Measurements from ENCODE around the gene IDH2. TPM values are rescaled to one million over a fixed set of nuclear protein-coding genes. Genes with fewer than 3 reads are reported as not detected.

IDH2 gene
- total and polyA plus RNA-seq, 2 of the 13 experiments (the other 11 are each of a cell fraction or from before 2014, with no cell fraction given): 121 to 145 TPM

DNA sequence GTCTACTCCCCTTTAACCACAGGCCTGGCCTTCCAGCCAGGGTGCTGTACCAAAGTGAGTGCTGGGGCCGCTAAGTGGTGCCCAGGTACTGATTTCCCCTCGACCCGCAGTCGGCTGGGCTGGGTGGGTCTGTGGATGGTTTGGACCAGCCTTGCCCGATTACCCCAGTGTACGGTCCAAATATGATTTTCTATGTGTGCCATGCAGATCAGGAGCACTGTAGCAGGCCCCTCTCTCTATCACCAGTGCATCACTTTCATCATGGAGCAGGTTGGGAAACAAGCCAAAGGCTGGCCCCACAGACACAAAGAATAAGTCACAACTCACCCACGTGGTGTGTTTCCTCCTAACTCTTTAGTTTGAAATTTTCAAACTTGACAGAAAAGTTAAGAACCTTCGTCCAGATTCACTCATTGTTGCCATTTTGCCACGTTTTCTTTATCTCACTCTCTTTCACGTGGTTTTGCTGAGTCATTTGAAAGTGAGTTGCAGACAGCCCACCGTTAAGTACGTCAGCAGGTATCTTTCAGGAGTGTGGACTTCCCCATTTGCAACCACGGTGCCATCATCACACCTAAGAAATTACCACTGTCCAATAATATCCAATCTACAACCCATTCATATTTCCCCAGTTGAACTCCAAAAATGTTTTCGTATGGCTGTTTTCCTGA is 64.2 kb downstream of the IDH2 start (continued):
- TF ChIP-seq, protein P1, sequence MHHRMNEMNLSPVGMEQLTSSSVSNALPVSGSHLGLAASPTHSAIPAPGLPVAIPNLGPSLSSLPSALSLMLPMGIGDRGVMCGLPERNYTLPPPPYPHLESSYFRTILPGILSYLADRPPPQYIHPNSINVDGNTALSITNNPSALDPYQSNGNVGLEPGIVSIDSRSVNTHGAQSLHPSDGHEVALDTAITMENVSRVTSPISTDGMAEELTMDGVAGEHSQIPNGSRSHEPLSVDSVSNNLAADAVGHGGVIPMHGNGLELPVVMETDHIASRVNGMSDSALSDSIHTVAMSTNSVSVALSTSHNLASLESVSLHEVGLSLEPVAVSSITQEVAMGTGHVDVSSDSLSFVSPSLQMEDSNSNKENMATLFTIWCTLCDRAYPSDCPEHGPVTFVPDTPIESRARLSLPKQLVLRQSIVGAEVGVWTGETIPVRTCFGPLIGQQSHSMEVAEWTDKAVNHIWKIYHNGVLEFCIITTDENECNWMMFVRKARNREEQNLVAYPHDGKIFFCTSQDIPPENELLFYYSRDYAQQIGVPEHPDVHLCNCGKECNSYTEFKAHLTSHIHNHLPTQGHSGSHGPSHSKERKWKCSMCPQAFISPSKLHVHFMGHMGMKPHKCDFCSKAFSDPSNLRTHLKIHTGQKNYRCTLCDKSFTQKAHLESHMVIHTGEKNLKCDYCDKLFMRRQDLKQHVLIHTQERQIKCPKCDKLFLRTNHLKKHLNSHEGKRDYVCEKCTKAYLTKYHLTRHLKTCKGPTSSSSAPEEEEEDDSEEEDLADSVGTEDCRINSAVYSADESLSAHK (CRISPR knock-in tag; IDR thresholded peaks at IDR 0.05; ENCODE audit: borderline replicate concordance): no peak
- TF ChIP-seq ZC3H4 (CRISPR knock-in tag; IDR thresholded peaks at IDR 0.05; ENCODE audit: borderline replicate concordance) (no peak), ZNF619 (CRISPR knock-in tag; IDR thresholded peaks at IDR 0.05) (no peak), TARDBP (CRISPR knock-in tag; IDR thresholded peaks at IDR 0.05) (no peak), MXI1 (IDR thresholded peaks at IDR 0.05; ENCODE audit: borderline replicate concordance, low read depth, low read length) (no peak), ZNF30 (CRISPR knock-in tag; IDR thresholded peaks at IDR 0.05) (no peak), NR2F2 (IDR thresholded peaks at IDR 0.05; ENCODE audit: borderline replicate concordance, low read depth) (no peak), LCORL (IDR thresholded peaks at IDR 0.05) (no peak), LCORL (CRISPR knock-in tag; IDR thresholded peaks at IDR 0.05) (0 out of 2 replicates have a peak, but pooled peaks have one; percentile 7), KLF9 (CRISPR knock-in tag; IDR thresholded peaks at IDR 0.05; ENCODE audit: low read depth) (no peak), ZNF501 (CRISPR knock-in tag; IDR thresholded peaks at IDR 0.05) (no peak), CHD4 (IDR thresholded peaks at IDR 0.05; ENCODE audit: borderline replicate concordance, low read length) (peak; percentile 41; the same call in 1 of the 2 replicates), SMARCC2 (IDR thresholded peaks at IDR 0.05) (no peak), FLYWCH1 (CRISPR knock-in tag; IDR thresholded peaks at IDR 0.05) (no peak), CBFB (CRISPR knock-in tag; IDR thresholded peaks at IDR 0.05) (no peak), NFE2L2 (IDR thresholded peaks at IDR 0.05; ENCODE audit: low read length) (peak; percentile 97), EED (CRISPR knock-in tag; IDR thresholded peaks at IDR 0.05) (no peak), ZNF556 (CRISPR knock-in tag; IDR thresholded peaks at IDR 0.05; ENCODE audit: borderline replicate concordance) (no peak), HOXA5 (CRISPR knock-in tag; IDR thresholded peaks at IDR 0.05) (no peak), AGO2 (optimal IDR thresholded peaks at IDR 0.05; ENCODE audit: low read depth, low read length) (no peak), HHEX (CRISPR knock-in tag; IDR thresholded peaks at IDR 0.05) (no peak), NFE2 (CRISPR knock-in tag; IDR thresholded peaks at IDR 0.05) (peak; percentile 72; the same call in 1 of the 2 replicates)
- TF ChIP-seq, protein P2, sequence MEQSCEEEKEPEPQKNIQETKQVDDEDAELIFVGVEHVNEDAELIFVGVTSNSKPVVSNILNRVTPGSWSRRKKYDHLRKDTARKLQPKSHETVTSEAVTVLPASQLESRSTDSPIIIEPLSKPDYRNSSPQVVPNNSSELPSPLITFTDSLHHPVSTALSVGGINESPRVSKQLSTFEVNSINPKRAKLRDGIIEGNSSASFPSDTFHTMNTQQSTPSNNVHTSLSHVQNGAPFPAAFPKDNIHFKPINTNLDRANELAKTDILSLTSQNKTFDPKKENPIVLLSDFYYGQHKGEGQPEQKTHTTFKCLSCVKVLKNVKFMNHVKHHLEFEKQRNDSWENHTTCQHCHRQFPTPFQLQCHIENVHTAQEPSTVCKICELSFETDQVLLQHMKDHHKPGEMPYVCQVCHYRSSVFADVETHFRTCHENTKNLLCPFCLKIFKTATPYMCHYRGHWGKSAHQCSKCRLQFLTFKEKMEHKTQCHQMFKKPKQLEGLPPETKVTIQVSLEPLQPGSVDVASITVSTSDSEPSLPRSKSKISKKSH (CRISPR knock-in tag; IDR thresholded peaks at IDR 0.05; ENCODE audit: borderline replicate concordance): no peak
- TF ChIP-seq, protein P3, sequence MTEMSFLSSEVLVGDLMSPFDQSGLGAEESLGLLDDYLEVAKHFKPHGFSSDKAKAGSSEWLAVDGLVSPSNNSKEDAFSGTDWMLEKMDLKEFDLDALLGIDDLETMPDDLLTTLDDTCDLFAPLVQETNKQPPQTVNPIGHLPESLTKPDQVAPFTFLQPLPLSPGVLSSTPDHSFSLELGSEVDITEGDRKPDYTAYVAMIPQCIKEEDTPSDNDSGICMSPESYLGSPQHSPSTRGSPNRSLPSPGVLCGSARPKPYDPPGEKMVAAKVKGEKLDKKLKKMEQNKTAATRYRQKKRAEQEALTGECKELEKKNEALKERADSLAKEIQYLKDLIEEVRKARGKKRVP (CRISPR knock-in tag; IDR thresholded peaks at IDR 0.05): no peak
